ENCODE results near the gene FUS.

DNA sequence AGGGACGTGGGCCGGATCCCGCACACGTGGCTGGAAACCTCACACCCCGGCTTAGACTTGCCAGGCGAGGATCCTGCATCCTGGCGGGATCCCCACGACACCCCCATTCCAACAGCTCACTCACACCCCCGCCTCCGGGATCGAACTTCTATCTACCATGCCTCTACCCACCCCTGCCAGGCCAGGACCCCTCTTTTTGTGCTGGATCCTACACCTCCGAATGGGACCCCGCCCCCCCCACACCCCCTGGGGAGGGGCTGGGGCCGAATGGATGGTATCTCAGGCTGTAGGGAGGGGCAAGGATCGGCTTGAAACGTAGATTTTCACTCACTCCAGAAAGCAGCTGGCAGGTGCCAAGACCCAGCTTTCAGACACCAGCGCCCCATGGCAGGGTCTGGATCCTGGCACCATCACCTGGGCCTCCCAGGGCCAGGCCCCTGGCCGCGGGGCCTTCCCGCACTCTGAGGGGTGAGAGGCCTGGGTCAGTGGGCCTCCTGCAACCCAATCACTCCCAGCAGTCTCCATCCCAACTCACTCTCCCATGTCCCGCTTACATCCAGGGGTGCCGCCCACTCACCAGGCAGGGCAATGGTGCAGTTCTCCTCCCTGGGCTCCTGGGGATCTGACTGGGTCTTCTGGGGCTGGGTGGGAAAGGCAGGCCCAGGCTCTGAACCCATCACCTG is 36.8 kb upstream of the FUS start:
- TF ChIP-seq, protein P1, sequence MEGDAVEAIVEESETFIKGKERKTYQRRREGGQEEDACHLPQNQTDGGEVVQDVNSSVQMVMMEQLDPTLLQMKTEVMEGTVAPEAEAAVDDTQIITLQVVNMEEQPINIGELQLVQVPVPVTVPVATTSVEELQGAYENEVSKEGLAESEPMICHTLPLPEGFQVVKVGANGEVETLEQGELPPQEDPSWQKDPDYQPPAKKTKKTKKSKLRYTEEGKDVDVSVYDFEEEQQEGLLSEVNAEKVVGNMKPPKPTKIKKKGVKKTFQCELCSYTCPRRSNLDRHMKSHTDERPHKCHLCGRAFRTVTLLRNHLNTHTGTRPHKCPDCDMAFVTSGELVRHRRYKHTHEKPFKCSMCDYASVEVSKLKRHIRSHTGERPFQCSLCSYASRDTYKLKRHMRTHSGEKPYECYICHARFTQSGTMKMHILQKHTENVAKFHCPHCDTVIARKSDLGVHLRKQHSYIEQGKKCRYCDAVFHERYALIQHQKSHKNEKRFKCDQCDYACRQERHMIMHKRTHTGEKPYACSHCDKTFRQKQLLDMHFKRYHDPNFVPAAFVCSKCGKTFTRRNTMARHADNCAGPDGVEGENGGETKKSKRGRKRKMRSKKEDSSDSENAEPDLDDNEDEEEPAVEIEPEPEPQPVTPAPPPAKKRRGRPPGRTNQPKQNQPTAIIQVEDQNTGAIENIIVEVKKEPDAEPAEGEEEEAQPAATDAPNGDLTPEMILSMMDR (IDR thresholded peaks at IDR 0.05), result no peak
- TF ChIP-seq POLR2A (IDR thresholded peaks at IDR 0.05) (no peak), POLR2AphosphoS5 (IDR thresholded peaks at IDR 0.05) (no peak)

All from prostate gland (tissue), 2 donors.